K562 (cell line): ENCODE data around the gene KRTAP4-6. TPM values are rescaled to one million over a fixed set of nuclear protein-coding genes. Genes with fewer than 3 reads are reported as not detected.

Experiments used
- ATAC-seq: fragments of 200-7000 bp; cut with Tn5 transposase; 3 replicates; pipeline ENCODE4 v1.9.1; 2020; ENCODE audit warnings: moderate library complexity
- Bru-seq: library from RNA; stranded (reverse); fragments of 400-500 nt; gene quantifications from one replicate; lab custom pipeline; 2021; lab: Mats Ljungman, UMichigan
- BruChase-seq, 2 experiments: library from RNA; stranded (reverse); fragments of 400-500 nt; gene quantifications; one replicate each; lab custom pipeline; 2021; lab: Mats Ljungman, UMichigan
- BruUV-seq: library from RNA; stranded (reverse); fragments of 400-500 nt; replicated peaks from 2 replicates; lab custom pipeline; 2021; lab: Mats Ljungman, UMichigan
- CTCF ChIA-PET: fragments of 300-600 bp; formaldehyde crosslinking; extraction: SDS; loops from one replicate; lab custom pipeline; 2021; ENCODE audit warnings: low intra/inter-chr PET ratio; lab: Yijun Ruan, JAX
- POLR2A ChIA-PET: fragments of 300-600, 350-650 bp; sonication (Branson Sonifier 250); formaldehyde crosslinking; extraction: SDS; loops from one replicate; lab custom pipeline; 2021; ENCODE audit warnings: antibody characterized with exemption, inconsistent platforms; lab: Yijun Ruan, JAX
- DNase-seq, 4 experiments: peaks; one replicate each; pipeline versions ENCODE4 v3.0.0 to v3.0.0-alpha.2; 2011 to 2018; ENCODE audit warnings: low spot score in 3 of 4, mixed read lengths in 3 of 4; ENCODE audit errors: extremely low read depth in 1 of 4
- FAIRE-seq: peaks from 2 replicates; lab custom pipeline; 2011; peaks lifted over from hg19 to GRCh38; lab: Jason Lieb, UNC
- H2AFZ ChIP-seq: 2 replicates; pipeline ENCODE4 v1.6.0; 2011; ENCODE audit warnings: low read depth, low read length, control low read depth, inconsistent platforms
- H3K27ac ChIP-seq: fragments of 200-600 bp; 3 replicates; pipeline ENCODE4 v1.8.0; 2011; ENCODE audit warnings: low read depth, mild to moderate bottlenecking, control low read depth, inconsistent platforms, low read length, moderate library complexity, mixed read lengths; ENCODE audit errors: extremely low read depth
- H3K27me3 ChIP-seq, 2 experiments: fragments of 300-600 bp in 1 of 2; 2 replicates in 1 of 2; 3 replicates in 1 of 2; pipeline versions ENCODE4 v1.6.0 to v1.8.0; 2011; ENCODE audit warnings: inconsistent platforms in 2 of 2, low read length in 2 of 2, mild to moderate bottlenecking in 1 of 2, mixed read lengths in 1 of 2, moderate library complexity in 1 of 2; ENCODE audit not compliant: control insufficient read depth in 2 of 2, insufficient read depth in 2 of 2
- H3K36me3 ChIP-seq: fragments of 300-600 bp; 3 replicates; pipeline ENCODE4 v1.8.0; 2011; ENCODE audit warnings: mild to moderate bottlenecking, low read length, inconsistent platforms; ENCODE audit not compliant: control insufficient read depth, insufficient read depth
- H3K4me1 ChIP-seq, 2 experiments: fragments of 200-600 bp in 1 of 2; replicated peaks in 1 of 2; 2 replicates in 1 of 2; 3 replicates in 1 of 2; pipeline versions ENCODE4 v1.5.1 to v1.8.0; 2011; ENCODE audit warnings: inconsistent platforms in 2 of 2, low read length in 2 of 2, mild to moderate bottlenecking in 1 of 2, mixed read lengths in 1 of 2, moderate library complexity in 1 of 2; ENCODE audit not compliant: control insufficient read depth in 2 of 2, insufficient read depth in 2 of 2
- H3K4me2 ChIP-seq: 2 replicates; pipeline ENCODE4 v1.6.1; 2011; ENCODE audit warnings: low read length, control low read depth, inconsistent platforms, mixed read lengths; ENCODE audit not compliant: insufficient read depth
- H3K4me3 ChIP-seq: fragments of 200-600 bp; sonication (generic), shearing (Covaris generic); 2 replicates; pipeline ENCODE4 v1.5.1; 2016; ENCODE audit warnings: control low read depth, inconsistent platforms
- H3K79me2 ChIP-seq: fragments of 200-600 bp; 3 replicates; pipeline ENCODE4 v1.8.0; 2011; ENCODE audit warnings: low read length, inconsistent platforms; ENCODE audit not compliant: control insufficient read depth, insufficient read depth
- H3K9ac ChIP-seq, 2 experiments: 2 replicates each; pipeline versions ENCODE4 v1.6.0 to v1.6.1; 2011; ENCODE audit warnings: low read depth in 2 of 2, low read length in 2 of 2, control low read depth in 1 of 2, inconsistent platforms in 1 of 2, mild to moderate bottlenecking in 1 of 2, mixed read lengths in 1 of 2; ENCODE audit not compliant: insufficient read depth in 1 of 2
- H3K9me1 ChIP-seq: one replicate; pipeline ENCODE4 v1.6.0; 2011; ENCODE audit warnings: inconsistent platforms, mild to moderate bottlenecking, low read length, moderate library complexity; ENCODE audit not compliant: control insufficient read depth, insufficient read depth
- H3K9me3 ChIP-seq: replicated peaks from 2 replicates; pipeline ENCODE4 v1.5.1; 2011; ENCODE audit warnings: low read depth, low read length, inconsistent platforms; ENCODE audit not compliant: control insufficient read depth, insufficient read depth
- H4K20me1 ChIP-seq: replicated peaks from 2 replicates; pipeline ENCODE4 v1.6.1; 2011; ENCODE audit warnings: low read length, inconsistent platforms, mixed read lengths; ENCODE audit not compliant: control insufficient read depth, insufficient read depth
- ATF6 ChIP-seq: sonication (generic); formaldehyde crosslinking; IDR thresholded peaks from 2 replicates; pipeline ENCODE4 v1.4.0; 2020; ENCODE audit warnings: mild to moderate bottlenecking, missing genetic modification reagents
- CBFA2T2 ChIP-seq: fragments of 450-650 bp; conservative IDR thresholded peaks from 2 replicates; pipeline ENCODE4 v1.6.1; 2017; ENCODE audit warnings: mild to moderate bottlenecking
- HMGN3 ChIP-seq: IDR thresholded peaks from 2 replicates; pipeline ENCODE4 v1.6.1; 2011; ENCODE audit warnings: borderline replicate concordance, low read depth, mild to moderate bottlenecking, mixed read lengths, low read length; ENCODE audit not compliant: insufficient read length; ENCODE audit errors: extremely low read depth
- KAT2B ChIP-seq: IDR thresholded peaks from one replicate; pipeline ENCODE4 v1.6.1; 2012; ENCODE audit warnings: low read depth, mild to moderate bottlenecking, control low read depth, inconsistent platforms, low read length, moderate library complexity
- POU5F1 ChIP-seq: fragments of 150-350 bp; IDR thresholded peaks from 2 replicates; pipeline ENCODE4 v1.6.1; 2014; ENCODE audit warnings: borderline replicate concordance, low read length, low read depth, mild to moderate bottlenecking; ENCODE audit not compliant: partially characterized antibody
- RAD51 ChIP-seq: fragments of 450-650 bp; IDR thresholded peaks from 2 replicates; pipeline ENCODE4 v1.7.1; 2016; ENCODE audit warnings: low read depth, mild to moderate bottlenecking, borderline replicate concordance
- TAF1 ChIP-seq: IDR thresholded peaks from 2 replicates; pipeline ENCODE4 v1.6.1; 2011; ENCODE audit warnings: mild to moderate bottlenecking, low read length, moderate library complexity; ENCODE audit not compliant: insufficient read depth, control insufficient read depth, severe bottlenecking; ENCODE audit errors: extremely low read depth
- TFE3 ChIP-seq: fragments of 450-650 bp; formaldehyde crosslinking; IDR thresholded peaks from 2 replicates; pipeline ENCODE4 v1.4.0; 2020; ENCODE audit warnings: mild to moderate bottlenecking, mixed read lengths
- USF2 ChIP-seq: sonication (generic); formaldehyde crosslinking; IDR thresholded peaks from 2 replicates; pipeline ENCODE4 v1.5.0; 2020; ENCODE audit warnings: missing genetic modification reagents
- ZFP1 ChIP-seq: fragments of 450-650 bp; formaldehyde crosslinking; IDR thresholded peaks from 2 replicates; pipeline ENCODE4 v1.4.0; 2020; ENCODE audit warnings: mild to moderate bottlenecking, mixed read lengths
- ZNF785 ChIP-seq: fragments of 250-450 bp; sonication (Bioruptor Pico); IDR thresholded peaks from 2 replicates; pipeline ENCODE4 v1.4.0; 2020; ENCODE audit warnings: mild to moderate bottlenecking
- WGBS: fragments of 100-300 bp; shearing (Covaris generic); methylation state at CpG from one replicate; pipeline ENCODE4 v1.1.6; 2016; ENCODE audit warnings: low coverage, mixed read lengths; ENCODE audit not compliant: insufficient coverage; ENCODE audit errors: missing lambda C conversion rate; 5-methylcytosine and 5-hydroxymethylcytosine counted together
- in situ Hi-C: fragments of 300-500 bp; cut with MboI; formaldehyde crosslinking; loops from 4 replicates; pipeline ENCODE4 v1.15.0; 2018; ENCODE audit warnings: inconsistent platforms, mixed read lengths
- intact Hi-C: fragments of 100-400 bp; cut with micrococcal nuclease; formaldehyde crosslinking; loops from 2 replicates; pipeline ENCODE4 v1.14.2; 2022
- long read RNA-seq, 3 experiments: library from polyadenylated mRNA in 2 of 3; library from RNA in 1 of 3; unstranded in 2 of 3; stranded (forward) in 1 of 3; transcript quantifications; one replicate each; pipeline ENCODE4 v2.0.0, GENCODE V29; 2019 to 2022
- polyA minus RNA-seq, 3 experiments: library from RNA; depleted of rRNA, polyadenylated mRNA; stranded (reverse); fragments of >200 nt; gene quantifications; 2 replicates each; pipeline ENCODE4 v1.2.3, GENCODE V29; 2011
- polyA plus RNA-seq, 8 experiments: library from polyadenylated mRNA; depleted of rRNA in 4 of 8; stranded (reverse) in 5 of 8; unstranded in 3 of 8; fragments of >200 nt; fragmentation: Nextera tagmentation in 2 of 8; fragmentation: Illumina TruSeq in 1 of 8; extraction: Ambion mirVana in 2 of 8; extraction: Trizol in 1 of 8; gene quantifications; 2 replicates each; pipeline versions ENCODE4 v1.2.1 to v1.2.3, GENCODE V29; 2011 to 2014; ENCODE audit warnings: inconsistent platforms in 1 of 8, missing spikeins in 1 of 8
- total RNA-seq, 7 experiments: library from RNA; depleted of rRNA in 6 of 7; stranded (reverse); fragments of >200 nt in 6 of 7; fragmentation: Illumina TruSeq in 2 of 7; extraction: Trizol in 2 of 7; gene quantifications; 2 replicates each; pipeline versions ENCODE4 v1.2.1 to v1.2.3, GENCODE V29; 2011 to 2021; ENCODE audit warnings: low replicate concordance in 1 of 7

KRTAP4-6 gene
- total RNA-seq (2011; cell fraction: chromatin; rRNA removed; ENCODE audit: low replicate concordance), result not detected in 2 replicates
- not detected in 2 replicates for total RNA-seq (2011; cell fraction: nucleolus; rRNA removed)
- not detected in 2 replicates for total RNA-seq (2011; cell fraction: nucleoplasm; rRNA removed)
- not detected in 2 replicates for total RNA-seq (2014; rRNA removed)
- not detected in 2 replicates for total RNA-seq (2014; rRNA removed; fragmentation: Illumina TruSeq; extraction: Trizol)
- not detected in 2 replicates for total RNA-seq (2015; rRNA removed; fragmentation: Illumina TruSeq; extraction: Trizol)
- not detected in 2 replicates for total RNA-seq (2021)
- not detected in 2 replicates for polyA plus RNA-seq (2011; rRNA removed)
- polyA plus RNA-seq (2011; cell fraction: cytosol; rRNA removed), result not detected in 2 replicates
- not detected in 2 replicates for polyA plus RNA-seq (2011; cell fraction: nucleus; rRNA removed)
- not detected in 2 replicates for polyA plus RNA-seq (2012)
- polyA plus RNA-seq (2014; fragmentation: Illumina TruSeq; extraction: Trizol), result not detected in 2 replicates
- polyA plus RNA-seq (2014; fragmentation: Nextera tagmentation; extraction: Ambion mirVana), result not detected
- polyA plus RNA-seq (2014; rRNA removed), result not detected in 2 replicates
- polyA minus RNA-seq (2011; rRNA and poly(A)+ RNA removed), result not detected in 2 replicates
- not detected in 2 replicates for polyA minus RNA-seq (2011; cell fraction: cytosol; rRNA and poly(A)+ RNA removed)
- not detected in 2 replicates for polyA minus RNA-seq (2011; cell fraction: nucleus; rRNA and poly(A)+ RNA removed)
- not detected for Bru-seq, nascent RNA
- BruChase-seq, experiment 1, labeled RNA remaining after a 2-hour chase, result not detected
- BruChase-seq, experiment 2, labeled RNA remaining after a 6-hour chase, result not detected
- long read RNA-seq, experiment 1, result 0 reads
- long read RNA-seq, experiment 2, result 0 reads
- long read RNA-seq, experiment 3, result 0 reads

- H3K36me3 ChIP-seq, result no peaks in the 10 kb centered on the region
- 0% methylated on average over 6 of the region's 6 CpGs for WGBS
- ChIA-PET POLR2A (interaction anchor here (1.0 kb wide), 1 partner anchor 29 kb away, joined by 3 read pairs; no protein-coding TSS in a partner anchor), CTCF (no interaction called here)
- H3K4me3 ChIP-seq, result no peak within 1 kb of the TSS
- no TSS peak for BruUV-seq
- no peaks in the 10 kb centered on the region for H4K20me1 ChIP-seq
- H3K9me1 ChIP-seq, result no peaks in the 10 kb centered on the region
- TF ChIP-seq POU5F1 (no peak), TFE3 (CRISPR knock-in tag) (peak; percentile 80), ZNF785 (CRISPR knock-in tag) (no peak), KAT2B (no peak), RAD51 (peak; percentile 41), USF2 (CRISPR knock-in tag) (peak; percentile 30; the same call in 1 of the 2 replicates), TAF1 (no peak), ATF6 (CRISPR knock-in tag) (no peak), ZFP1 (peak; percentile 71), CBFA2T2 (0 out of 2 replicates have a peak, but pooled peaks have one; percentile 9), HMGN3 (no peak)
- no peak for ATAC-seq
- H3K27me3 ChIP-seq, result no peaks in the 10 kb centered on the region
- no peak within 1 kb of the TSS for H3K27ac ChIP-seq
- DNase-seq, result no peak
- in situ Hi-C loops, result no loop called here
- intact Hi-C loops, result no loop called here
- no peak for FAIRE-seq
- H3K9me3 ChIP-seq, result no peaks in the 10 kb centered on the region
- H3K79me2 ChIP-seq, result no peaks in the 10 kb centered on the region
- H3K4me2 ChIP-seq, result no peak within 1 kb of the TSS
- H3K4me1 ChIP-seq, result no peaks in the 10 kb centered on the region
- H3K9ac ChIP-seq, result no peak within 1 kb of the TSS
- no peak within 1 kb of the TSS for H2AFZ ChIP-seq
Measured at GRCh38 chr17:41140360-41141131, at the start of gene KRTAP4-6. KRTAP4-6 (minus strand) TSS chr17:41140544; CDS start chr17:41140487, 57 bp downstream.
